Breast epithelium (tissue), 3 donors: ENCODE results near the gene ACSS1.

Experiments
- CTCF ChIP-seq, 3 donors: fragments of 450-650 bp; IDR thresholded peaks; one replicate each; pipeline ENCODE4 v1.5.1; 2016 to 2017; ENCODE audit warnings: antibody characterized with exemption in 3 of 3, mild to moderate bottlenecking in 3 of 3, moderate library complexity in 3 of 3
- POLR2A ChIP-seq: fragments of 450-650 bp; IDR thresholded peaks from one replicate; pipeline ENCODE4 v1.6.1; 2016; ENCODE audit warnings: antibody characterized with exemption, mild to moderate bottlenecking, moderate library complexity

- TF ChIP-seq POLR2A: no peak
- TF ChIP-seq CTCF (IDR thresholded peaks at IDR 0.05): no peak
Observed at GRCh38 chr20:25018425-25018824, 39.5 kb downstream of the ACSS1 start.
